HG02840 (cell line): ENCODE results near the gene LRRN1.

Experiments used
- ATAC-seq: cut with Tn5 transposase; IDR thresholded peaks from one replicate; pipeline ENCODE4 v1.9.1; 2021; ENCODE audit warnings: mild to moderate bottlenecking, moderate library complexity, moderate number of reproducible peaks; ENCODE audit not compliant: unreplicated experiment, low FRiP score

The LRRN1 gene

DNA sequence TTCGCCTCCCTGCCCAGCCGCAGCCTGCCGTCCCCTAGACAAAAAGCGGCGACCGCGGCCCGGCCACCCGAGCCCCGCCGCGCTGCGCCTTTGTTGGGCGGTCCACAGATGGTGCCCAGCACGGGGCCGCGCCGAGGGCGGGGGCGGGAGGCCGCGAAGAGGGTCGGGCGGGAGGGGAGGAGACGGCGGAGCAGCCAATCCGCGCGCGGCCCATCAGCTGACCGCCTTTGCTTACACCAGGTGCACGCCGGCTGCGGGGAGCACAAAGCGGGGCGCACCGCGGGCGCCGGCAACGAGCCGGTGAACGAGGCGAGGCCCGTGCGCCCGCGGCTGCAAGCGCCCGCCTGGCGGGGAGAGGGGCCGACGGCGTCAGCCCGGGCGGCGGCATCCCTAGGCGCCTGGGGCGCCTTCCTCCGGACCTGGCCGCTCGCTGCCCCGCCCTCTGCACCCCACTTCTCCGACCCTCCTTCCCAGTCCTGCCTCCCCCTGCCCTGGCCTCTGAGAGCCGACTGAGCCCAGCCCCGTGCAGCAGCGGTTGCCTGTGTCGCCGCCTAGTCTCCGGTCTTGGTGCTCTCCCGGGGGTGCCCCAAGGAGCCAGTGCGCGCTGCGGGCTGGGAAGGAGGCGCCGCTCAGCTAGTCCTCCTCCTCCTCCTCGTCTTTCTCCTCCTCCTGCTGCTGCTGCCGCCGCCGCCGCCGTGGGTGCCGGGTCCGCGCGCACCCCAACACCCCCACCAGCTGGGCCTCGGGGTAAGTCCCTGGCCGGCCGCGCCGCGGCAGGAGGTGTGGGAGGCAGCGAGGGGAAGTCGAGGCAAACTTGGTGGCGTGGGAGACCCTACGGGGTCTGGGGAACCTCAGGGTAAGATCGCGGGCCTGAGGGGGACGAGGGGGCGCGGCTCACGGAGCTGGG lies at the start of gene LRRN1:
TSS of gene LRRN1 (plus strand) at position 259 of the 907 bp plus-strand sequence. CDS start 45,211 bp downstream, outside the sequence.
- no peak for ATAC-seq

DNA sequence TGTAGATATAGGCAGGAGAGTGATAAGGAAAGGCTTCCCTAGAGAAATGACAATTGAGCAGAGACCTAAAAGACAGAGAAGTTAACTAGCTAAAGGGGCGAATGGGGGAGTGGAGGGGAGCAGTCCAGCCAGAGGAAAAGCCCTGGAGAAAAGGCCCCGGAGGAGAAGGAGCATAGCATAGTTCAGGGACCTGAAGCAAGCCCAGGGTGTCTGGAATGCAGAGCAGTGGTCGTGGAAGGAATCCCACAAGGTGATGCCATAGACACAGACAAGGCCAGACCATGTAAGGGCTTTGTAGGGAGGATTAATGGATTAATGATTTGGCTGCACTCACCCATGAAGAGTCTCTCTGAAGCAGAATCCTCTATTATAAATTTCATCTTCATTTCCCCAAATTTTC lies 45.8 kb upstream of the LRRN1 start:
- ATAC-seq: no peak

DNA sequence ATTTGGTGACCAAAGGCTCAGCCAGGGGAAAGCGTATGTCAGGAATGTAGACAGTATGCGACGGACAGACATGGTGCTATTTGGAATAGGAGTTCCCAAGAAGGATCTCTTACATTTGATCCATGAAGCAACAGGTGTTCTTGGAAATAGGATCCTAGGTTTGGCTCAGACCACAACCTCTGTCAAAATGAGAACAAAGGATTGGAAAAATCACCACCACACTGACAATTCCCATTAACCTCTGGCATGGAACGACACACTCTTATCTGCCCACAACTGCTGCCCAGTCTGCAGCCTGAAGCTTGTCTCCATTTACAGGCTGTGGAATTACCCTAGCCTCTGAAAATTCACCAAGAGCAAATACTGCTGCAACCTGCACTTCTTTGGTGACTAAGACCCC lies 33.6 kb upstream of the LRRN1 start:
- ATAC-seq: no peak

DNA sequence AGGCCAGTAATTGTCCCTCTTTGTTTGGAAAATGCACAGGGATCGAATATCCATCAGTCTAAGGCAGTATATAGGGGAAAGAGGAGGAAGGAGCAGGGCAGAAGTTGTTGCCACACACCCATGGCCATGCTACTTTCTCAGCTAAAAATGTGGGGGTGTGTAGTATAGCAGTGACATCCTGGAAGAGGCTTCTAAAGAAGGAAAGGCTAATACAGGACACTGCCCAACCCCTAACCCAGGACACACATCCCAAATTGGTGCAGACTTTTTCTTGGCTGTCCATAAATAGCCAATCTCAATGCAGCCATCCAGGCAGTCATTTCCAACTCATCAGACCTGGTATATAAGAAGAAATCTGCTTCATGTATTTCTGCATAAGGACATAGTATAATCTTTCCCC lies 33.1 kb upstream of the LRRN1 start:
- no peak for ATAC-seq

DNA sequence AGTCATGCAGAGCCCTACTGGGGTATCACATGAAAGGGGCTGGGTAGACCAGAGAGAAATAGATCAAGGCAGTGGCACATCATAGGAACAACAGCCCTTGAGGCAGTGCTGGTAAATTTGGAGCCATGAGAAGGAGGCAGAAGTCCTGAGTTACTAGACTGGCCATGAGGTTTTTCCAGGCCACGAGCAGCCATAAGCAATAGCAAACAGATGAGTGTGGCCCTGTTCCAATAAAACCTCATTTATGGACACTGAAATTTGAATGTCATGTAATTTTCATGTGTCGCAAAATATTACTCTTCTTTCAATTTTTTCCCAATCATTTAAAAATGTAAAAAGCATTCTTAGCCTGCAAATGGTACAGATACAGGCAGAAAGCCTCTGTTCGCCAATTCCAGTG lies 28.1 kb upstream of the LRRN1 start:
- ATAC-seq: no peak

DNA sequence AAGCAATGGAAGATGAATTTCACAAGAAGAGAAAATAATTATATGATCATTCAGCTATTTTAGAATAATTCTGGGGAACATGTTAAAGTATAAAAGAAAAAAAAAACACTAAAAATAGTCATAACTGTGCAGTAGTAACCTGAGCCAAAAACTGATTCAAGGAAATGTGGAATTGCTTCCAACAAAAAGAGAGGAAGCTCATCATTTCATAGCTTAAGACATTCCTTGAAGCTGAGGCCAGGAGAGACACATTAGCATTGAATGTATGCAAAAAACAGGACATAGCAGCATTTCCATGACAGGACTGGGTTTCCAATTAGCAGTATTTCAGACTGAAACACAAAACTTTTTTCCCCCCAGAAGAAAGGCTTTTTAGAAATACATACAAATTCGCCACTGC lies 27.7 kb upstream of the LRRN1 start:
- ATAC-seq: no peak

DNA sequence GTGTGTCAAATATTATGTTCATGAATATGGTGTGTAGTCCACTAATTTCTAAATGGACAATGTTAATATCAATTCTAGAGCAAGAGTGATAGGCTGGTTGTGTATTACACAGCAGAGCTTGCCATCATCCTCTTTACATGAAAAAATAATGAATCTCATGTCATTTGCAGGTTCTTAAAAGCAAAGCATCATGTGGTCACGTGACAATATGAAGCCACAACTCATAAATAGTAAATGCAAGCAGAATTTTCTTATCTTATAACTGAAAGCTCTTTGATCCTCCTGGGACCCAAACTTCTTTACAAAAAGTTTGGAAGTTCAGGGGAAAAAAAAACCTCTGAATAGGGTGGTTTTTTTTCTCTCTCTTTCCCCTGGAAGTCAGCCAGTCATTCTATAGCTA lies 26.9 kb upstream of the LRRN1 start:
- no peak for ATAC-seq

DNA sequence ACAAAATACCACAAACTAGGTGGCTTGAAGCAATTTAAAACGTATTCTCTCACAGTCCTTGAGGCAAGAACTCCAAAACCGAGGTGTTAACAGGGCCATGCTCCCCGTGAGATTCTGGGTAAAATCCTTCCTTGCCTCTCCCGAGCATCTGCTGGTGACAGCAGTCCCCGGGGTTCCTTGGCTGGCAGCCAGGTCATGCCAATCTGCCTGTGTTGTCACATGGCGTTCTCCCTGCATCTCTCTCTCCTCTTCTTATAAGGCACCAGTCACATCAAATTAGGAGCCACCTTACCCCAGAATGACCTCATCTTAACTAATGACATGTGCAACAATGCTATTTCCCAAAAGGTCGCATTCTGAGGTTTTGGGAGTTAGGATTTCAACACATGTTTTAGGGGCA lies 26.3 kb upstream of the LRRN1 start:
- ATAC-seq: no peak

DNA sequence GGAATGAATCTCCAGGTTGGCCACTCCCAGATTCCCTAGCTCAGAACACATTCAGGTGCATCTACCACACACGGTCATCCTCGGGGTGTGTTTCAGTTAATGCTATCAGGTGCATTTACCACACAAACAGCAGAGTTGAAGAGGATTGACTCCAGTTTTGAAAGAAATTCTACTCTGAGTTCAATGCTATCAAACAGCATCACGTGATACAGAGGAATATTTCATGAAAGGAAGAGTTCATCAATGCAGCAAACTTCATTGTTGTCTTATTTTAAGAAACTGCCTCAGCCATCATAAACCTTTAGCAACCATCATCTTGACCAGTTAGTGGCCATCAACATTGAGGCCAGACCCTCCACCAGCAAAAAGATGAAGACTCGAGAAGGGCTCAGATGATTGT lies 22.6 kb upstream of the LRRN1 start:
- ATAC-seq: no peak

DNA sequence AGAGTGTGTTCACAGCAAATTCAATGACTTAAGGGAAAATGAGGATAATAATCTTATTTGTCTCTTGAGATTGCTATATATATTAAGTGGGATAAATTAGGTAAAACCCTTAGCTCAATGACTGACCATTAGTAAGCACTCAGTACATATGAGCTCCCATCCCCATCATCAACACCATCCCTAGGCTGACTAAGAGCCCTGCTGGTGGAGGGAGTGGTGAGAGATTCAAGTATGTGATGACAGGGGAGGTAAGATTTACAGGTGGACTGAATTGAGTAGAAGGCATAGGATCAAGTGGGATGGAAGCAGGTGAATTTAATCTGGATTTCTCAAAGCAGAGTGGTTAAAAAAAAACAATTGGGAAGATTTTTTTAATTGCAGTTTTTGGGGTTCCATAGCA lies 21.0 kb upstream of the LRRN1 start:
- ATAC-seq: no peak

DNA sequence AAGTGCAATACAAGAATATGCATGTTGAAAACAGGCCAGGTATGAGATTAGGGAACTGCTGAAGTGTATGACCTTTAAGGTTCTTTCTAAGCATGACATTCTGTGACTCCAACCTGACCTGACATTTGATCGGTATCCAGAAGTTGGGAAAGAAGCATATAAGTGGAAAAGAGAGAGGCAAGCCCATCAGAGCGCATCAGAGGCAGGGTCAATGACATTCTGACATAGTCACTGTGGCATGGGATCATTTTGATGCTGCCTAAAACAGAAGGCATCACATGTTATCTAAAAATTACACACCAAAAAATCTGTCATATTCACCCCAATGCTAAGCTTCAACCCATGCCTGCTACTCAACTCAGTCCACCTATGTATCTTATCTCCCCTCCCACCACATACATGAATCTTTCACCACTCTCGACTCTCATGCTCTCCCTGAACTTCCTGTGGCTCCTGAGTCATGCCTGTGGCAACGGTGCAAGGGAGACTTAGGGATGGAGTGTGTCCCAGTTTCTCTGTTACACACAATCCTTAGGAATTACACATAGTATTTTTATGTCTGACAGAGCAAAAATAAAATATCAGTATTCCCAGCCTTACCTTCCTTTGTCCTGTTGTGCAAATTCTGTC lies 20.5 kb upstream of the LRRN1 start:
- ATAC-seq: no peak

DNA sequence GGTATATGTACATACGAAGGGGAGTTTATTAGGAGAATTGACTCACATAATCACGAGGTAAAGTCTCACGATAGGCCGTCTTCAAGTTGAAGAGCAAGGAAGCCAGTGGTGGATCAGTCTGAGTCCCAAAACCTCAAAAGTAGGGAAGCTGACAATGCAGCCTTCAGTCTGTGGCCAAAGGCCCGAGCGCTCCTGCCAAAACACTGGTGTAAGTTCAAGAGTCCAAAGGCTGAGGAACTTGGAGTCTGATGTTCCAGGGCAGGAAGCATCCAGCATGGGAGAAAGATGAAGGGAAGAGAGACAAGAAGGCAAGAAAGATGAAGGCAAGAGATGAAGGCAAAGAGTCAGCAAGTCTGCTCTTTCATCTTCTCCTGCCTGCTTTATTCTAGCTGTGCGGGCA lies 16.8 kb upstream of the LRRN1 start:
- ATAC-seq: no peak

DNA sequence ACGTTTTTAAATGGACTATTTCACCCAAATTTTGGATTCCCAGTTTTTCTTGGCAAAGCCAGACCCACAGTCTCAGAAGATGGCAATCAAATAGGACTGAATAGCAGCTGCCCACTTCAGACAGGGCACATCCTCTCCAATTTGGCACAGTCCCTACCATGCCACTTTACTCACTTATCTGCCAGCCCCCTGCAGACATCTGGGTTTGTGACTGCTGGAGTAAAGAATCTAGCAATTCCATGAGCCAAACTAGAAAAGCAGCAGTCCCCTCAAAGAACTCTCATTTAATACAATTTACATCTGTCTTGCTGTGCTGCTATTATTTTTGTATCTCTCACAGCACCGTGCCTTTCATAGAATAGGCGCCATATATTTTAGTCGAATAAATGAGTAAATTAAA lies 16.0 kb upstream of the LRRN1 start:
- ATAC-seq: no peak

DNA sequence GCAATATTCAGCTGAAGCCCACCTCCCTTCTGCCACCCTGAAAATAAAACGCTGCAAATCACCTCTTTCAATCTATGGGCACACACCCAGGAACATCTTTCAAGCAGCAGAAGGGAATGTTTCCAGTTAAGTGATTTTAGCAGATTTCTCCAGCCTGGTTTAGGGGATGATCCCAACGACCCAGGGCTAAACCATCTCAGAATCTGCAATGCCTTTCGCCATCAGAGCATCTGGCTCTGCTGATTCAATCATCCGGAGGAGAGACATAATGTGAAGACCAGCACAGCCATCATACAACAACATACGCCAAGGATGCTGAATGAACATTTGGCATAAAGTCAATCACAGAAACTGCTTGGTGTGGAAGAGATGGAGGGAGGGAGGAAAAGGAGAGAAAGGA lies 15.5 kb upstream of the LRRN1 start:
- ATAC-seq: no peak

DNA sequence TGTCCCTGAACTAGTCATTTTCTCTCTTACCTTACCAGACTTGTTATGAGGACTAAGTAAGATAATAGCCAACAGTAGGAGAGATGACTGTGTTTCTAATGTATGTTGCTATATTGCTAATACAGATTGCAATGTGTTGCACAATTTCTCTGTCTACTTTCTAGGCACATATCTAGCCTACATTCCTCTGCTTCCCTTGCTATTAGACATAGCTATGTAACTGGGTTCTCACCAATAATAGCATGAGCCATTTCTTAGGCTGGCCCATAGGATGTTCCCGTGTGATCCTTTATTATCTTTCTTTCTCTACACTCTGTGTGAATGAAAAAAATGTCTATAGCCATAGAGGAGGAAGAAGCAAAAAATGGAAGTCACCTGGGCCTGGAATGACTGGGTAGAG lies 6.8 kb upstream of the LRRN1 start:
- ATAC-seq: no peak

DNA sequence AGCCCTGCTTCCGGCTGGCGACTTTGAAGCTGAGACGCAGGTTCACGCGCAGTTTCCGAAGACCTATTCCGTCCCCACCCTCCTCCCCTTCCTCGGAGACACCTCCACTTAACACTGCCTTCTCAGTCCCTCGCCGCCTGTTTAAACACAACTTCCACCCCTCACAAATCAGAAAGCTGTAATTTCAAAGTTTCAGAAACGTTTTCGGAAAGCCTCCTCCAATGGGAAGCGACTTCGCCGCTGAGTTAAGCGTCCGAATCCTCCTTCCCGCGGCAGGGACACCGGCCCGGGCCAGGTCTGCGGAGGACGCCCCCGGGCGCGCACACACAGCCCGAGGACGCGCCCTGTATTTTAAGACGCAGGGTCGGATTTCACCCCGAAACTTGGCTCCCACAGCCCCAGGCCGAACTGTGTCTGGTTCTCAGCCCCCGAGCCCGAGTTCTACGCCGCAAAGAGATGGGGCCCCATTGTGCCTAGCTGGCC lies 559 bp upstream of the LRRN1 start:
- ATAC-seq: no peak

DNA sequence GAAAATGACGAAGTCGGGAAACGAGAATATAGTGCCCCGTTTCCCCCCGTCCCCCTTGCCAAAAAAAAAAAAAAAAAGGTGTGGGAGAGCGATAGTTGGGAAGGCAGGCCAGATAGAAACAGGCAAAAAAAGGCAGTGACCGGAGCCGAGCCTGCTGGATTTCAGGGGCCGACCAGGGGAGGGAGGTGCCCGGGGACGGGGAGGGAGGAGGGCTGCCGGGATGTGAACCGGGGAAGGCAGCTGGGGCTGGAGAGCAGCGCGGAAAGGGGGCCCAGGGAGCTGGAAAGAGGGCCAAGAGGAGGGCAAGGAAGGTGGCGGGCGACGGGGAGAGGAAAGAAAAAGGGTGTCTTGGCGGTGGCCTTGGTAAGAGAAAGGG lies 837 bp downstream of the LRRN1 start:
- ATAC-seq: no peak

DNA sequence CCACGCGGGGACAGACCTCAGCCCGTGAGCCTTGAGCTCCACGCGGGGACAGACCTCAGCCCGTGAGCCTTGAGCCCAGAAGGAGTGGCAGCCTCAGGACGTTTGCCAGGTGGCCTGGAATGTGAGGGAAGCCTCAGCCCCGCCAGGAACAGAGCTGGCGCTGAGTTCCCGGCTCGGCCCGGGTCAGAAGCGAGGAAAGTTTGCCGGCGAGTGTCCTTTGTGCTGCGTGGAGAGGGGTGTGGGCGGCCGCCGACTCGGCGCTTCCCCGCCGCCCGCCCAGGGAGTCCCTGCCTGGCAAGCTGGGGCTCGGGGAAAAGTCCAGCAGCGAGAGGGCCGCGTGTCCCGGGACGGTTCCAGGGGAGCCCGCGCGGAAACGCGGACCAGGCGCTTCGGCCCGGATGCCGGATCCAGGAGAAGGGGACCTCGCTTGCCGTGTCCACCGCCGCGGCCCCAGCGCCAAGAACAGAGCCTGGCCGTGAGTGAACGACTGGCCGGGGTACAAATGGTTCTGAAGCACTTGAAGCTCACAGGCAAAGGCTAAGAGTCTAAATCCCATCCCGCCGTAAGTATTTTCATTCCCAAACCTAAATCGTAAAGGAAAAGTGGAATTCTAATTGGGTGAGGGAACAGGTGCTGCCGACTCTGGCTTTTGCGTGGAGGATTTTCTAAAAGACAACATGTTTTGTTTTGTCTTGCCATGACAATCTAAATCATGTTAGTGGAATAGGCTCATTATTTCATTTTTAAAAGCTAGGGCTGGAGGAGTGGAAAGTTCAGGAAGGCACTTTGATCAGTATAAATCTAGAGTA lies 1.7 kb downstream of the LRRN1 start:
- ATAC-seq: no peak

DNA sequence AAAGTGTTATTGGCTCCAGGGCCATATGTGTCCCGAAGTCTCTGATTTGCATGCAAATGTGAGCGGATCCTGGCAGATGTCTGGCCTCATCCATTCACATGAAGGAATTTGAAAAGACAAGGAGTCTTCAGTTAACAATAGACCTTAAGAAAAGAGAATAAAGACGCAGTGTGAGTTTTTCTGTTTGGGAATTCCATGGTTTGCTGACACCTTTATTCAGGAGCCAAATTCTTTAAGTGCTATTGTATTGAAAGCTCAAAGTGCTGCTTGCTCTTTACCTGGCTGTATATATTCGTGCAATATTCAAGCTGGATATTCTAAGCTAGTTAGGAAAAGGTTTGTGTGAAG lies 2.2 kb downstream of the LRRN1 start:
- no peak for ATAC-seq

DNA sequence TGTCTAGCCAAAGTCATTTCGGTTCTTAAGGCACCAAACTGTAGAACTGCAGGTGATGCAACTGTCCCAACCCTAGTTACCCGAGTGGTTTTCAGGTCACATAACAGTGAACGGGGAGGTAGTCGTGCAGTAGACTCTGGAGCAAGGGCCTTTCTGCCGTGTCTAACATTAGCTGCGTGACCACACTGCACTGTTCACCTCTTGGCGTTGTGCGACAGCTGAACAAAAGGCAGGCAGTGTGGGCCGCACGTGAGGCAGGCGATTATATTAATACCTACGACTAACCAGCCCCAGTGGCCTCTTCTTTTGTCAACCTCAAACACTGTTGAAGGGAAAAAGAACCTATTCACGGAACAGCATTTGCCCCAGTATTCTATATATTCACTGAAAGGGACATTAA lies 2.8 kb downstream of the LRRN1 start:
- ATAC-seq: no peak

DNA sequence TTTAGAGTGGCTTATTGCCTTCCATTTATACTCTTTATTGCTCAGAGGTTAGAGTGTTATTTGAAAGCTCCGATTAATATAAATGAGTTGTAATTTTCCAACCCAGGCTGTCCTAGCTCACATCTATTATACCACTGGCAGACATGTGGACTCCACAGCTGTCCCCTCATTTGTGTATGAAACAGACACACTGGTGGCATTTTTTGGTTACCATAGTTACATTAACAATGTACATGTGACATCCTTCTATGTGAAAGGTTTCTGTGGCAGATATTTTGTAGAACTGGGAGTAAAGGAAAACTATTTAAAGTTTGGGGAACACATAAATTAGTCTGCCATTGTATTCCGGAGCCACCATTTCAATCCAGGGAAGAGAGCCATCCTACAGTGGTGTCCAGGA lies 5.3 kb downstream of the LRRN1 start:
- ATAC-seq: no peak
